Measurements from ENCODE around the gene TRIM31.

Gene TRIM31

DNA sequence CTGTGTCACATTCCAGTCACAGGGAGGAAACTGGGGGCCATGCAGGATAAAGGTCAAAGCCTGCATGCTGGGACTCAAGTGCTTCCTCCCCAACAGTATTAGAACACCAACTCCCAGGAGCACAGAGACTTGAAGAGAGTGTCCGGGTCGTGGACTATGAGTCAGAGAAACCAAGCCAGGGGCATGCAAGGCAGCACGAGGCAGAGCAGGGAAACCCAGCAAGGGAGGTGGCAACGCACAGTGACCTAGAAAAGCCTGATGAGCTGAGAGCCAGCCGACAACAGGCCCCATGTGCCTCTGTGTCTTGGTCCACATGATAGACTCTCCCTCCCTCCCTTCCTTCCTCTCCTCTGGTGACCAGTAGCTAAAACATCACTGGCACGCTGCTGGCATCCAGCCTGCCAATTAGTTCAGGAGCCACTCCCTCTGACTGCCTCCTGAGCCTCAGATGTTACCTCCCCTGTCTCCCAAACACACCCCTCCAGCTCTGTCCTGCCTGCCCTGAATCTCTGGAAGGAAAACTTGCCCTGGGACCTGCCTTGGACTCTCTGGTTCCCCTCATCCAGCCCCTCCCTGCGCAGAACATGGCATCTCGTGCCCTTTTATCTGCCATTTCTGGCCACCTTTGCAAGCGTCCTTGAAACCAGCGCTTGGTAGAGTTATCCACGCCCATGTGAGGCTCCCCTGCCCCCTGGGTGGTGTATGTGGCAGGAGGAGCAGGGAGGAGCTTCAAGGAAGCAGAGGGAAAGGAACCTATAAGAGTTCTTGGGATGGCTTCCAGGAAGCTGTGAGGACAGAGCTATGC lies 21.1 kb downstream of the TRIM31 start:
- Mint-ChIP-seq H3K4me3 (no peak overlapping the region), H3K9me3 (no peaks in the 10 kb centered on the region), H3K4me1 (no peaks in the 10 kb centered on the region), H3K27ac (no peak overlapping the region), H3K27me3 (peaks cover 49% of the 10 kb centered on the region), H3K36me3 (ENCODE audit: low read depth) (no peaks in the 10 kb centered on the region)
- ATAC-seq = no peak
- DNase-seq = no peak

DNA sequence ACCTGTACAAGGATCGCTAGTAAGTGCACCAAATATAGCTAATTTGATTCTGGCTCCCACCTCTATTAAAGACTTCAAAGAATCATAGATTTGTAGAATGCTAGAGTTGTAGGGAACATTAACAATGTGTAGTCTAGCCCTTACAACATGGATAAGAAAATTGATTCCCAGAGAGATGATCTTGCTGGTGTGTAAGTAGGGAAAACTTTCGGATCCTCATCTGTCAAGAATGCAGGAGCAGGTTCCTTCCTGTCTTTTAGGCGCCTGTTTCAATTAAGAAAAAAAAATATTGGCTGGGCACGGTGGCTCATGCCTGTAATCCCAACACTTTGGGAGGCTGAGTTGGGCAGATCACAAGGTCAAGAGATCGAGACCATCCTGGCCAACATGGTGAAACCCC lies 25.0 kb downstream of the TRIM31 start:
- Mint-ChIP-seq H3K27me3 (peaks cover 50% of the 10 kb centered on the region), H3K27ac (no peak overlapping the region), H3K4me3 (no peak overlapping the region), H3K36me3 (ENCODE audit: low read depth) (no peaks in the 10 kb centered on the region), H3K4me1 (no peaks in the 10 kb centered on the region), H3K9me3 (no peaks in the 10 kb centered on the region)
- ATAC-seq (no peak), DNase-seq (no peak)

DNA sequence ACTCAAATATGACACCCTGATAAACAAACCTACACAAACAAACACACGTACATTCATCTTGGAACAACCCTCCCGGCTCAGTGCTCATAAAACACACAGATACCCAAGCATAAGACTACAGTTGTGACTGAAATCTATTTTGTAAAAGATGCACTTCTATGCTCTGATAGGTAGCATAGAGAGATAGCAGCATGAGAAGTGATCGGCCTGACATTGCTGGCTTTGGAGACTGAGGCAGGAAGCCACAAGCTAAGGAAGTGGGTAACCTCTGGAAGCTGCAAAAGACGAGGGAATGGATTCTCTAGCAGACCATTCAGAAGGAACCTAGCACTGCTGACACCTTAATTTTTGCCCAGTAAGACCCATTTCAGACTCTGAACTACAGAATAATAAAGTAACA lies 35.7 kb downstream of the TRIM31 start:
- no peak for DNase-seq
- Mint-ChIP-seq H3K4me1 (peaks cover 26% of the 10 kb centered on the region), H3K9me3 (no peaks in the 10 kb centered on the region), H3K4me3 (no peak overlapping the region), H3K36me3 (ENCODE audit: low read depth) (no peaks in the 10 kb centered on the region), H3K27ac (no peak overlapping the region), H3K27me3 (peaks cover 60% of the 10 kb centered on the region)
- no peak for ATAC-seq

DNA sequence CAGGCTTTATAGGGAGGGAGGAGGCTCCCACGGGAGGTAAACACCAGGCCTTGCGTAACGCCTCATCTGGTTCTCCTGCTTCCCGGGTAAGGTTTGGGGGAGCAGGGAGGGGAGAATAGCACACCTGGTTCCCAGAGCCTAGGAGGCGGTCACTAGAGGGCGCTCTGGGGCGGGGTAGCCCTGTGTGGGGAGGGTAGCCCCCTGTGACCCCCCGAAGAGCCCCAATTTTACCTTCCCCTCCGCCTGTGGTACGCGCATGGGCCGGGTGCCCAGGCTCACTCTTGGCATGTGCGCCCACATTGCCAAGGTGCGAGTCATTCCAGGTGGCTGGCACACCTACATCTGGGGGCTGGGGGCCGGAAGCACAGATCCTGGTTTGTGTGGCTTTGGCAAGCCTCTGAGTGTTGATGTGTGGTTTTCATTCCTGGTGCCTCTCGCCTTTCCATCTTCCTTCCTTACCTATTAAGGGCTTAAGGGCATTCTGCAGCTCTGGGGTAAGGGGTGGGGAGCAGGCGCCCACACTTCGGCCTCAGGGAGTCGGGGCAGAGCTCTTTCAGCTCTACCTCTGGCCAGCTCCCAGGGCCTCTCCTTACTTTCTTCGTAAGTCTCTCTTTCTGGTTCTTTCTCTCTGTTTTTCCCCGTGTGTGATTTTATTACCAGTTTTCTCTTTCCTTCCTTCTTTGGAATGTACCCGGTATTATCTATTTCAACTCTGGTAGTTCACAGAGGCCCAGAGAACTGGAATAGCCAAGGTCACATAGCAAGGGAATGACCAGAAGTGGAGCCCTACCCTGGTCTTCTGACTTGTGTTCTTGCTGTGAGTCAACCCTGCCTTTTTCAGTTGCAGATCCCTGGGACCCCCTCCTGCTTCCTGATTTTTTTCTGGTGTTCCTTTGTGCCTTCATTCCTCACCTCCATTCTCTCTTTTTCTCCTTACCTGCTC lies 36.8 kb downstream of the TRIM31 start:
- Mint-ChIP-seq H3K27ac (no peak overlapping the region), H3K27me3 (peaks cover 68% of the 10 kb centered on the region), H3K9me3 (no peaks in the 10 kb centered on the region), H3K36me3 (ENCODE audit: low read depth) (no peaks in the 10 kb centered on the region), H3K4me3 (no peak overlapping the region), H3K4me1 (peaks cover 31% of the 10 kb centered on the region)
- no peak for DNase-seq
- no peak for ATAC-seq

DNA sequence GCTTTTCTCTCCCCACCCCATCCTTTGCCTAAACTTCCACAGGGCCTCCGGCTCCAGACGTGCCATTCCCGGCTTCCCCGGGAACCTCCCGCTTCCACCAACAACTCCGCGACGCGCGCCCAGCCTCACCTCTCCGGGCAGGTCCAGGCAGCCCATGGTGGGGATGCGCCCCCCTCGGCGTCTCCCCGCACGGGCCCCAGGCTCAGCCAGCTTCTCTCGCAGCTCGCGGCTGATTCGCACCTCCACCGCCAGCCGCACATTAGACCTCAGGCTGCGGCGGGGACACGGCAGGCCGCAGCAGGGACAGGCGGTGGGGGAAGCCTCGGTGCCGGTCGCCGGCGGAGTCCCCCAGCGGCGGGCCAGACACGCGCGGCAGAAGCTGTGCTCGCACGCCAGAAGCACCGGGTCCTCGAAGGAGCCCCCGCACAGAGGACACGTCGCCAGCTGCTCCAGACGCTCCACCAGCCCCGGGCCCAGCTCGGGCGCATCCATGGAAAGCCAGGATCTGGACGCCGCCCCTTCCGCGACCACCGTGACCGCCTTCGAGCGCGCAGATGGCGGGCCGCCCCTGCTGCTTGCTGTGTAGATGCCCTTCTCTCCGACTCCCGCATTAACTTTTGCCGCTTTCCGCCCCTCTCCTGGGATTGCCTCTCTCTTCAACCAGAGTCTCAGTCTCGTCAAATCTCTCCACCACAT lies 37.6 kb downstream of the TRIM31 start, which contains the start of gene RNF39:
Gene RNF39, minus strand, starts transcription at position 676 of the 696 bp plus-strand sequence. Its CDS starts 184 bp downstream, at position 492.
- H3K4me3 Mint-ChIP-seq = peak within 1 kb of the TSS; percentile 48
- no peak within 1 kb of the TSS for H3K27ac Mint-ChIP-seq
- H3K36me3 Mint-ChIP-seq (ENCODE audit: low read depth) = peaks cover 5% of the 10 kb centered on the region
- ATAC-seq (no peak), DNase-seq (no peak)
- no peaks in the 10 kb centered on the region for H3K9me3 Mint-ChIP-seq
- peaks cover 37% of the 10 kb centered on the region for H3K4me1 Mint-ChIP-seq
- H3K27me3 Mint-ChIP-seq = peaks cover 73% of the 10 kb centered on the region

DNA sequence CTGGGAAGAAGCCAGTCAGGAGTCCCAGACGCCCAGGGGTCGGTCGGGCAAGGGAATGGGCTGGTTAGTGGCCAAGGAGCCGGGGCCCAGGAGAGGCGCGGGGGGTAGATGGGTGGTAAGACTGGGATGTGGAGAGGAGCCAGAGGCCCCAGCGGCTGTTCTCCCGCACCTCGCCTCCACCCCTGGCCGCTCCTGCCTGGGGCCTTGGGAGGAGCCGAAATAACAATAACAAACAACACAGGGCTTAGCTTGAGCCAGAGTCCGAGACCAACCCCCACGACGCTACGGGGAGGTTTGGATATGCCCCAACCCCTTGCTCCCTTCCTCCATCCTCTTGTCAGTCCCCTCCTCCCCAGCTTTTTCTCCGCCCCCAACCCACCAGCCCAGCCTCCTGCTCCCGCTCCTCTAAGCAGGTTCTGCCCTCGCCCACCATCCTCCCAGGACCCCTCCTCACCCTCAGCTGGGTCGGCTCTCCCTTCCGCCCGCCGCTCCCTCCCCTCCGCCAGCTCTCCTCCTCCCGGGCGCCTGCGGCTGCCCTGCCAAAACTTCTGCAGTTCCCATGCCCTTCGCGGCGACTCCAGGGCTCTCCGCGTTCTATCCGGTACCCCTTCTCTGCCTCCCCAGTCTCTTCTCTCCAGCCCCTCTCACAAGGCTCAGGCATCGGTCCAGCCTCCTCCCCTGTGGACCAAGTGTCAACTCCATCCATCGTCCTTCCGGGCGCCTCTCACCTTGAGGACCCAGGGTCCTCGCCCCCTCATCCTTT lies 38.4 kb downstream of the TRIM31 start:
- ATAC-seq = no peak
- no peak for DNase-seq
- H3K36me3 Mint-ChIP-seq (ENCODE audit: low read depth) = peaks cover 12% of the 10 kb centered on the region
- H3K9me3 Mint-ChIP-seq = no peaks in the 10 kb centered on the region
- H3K4me1 Mint-ChIP-seq = peaks cover 39% of the 10 kb centered on the region
- no peak overlapping the region for H3K27ac Mint-ChIP-seq
- peaks cover 75% of the 10 kb centered on the region for H3K27me3 Mint-ChIP-seq
- H3K4me3 Mint-ChIP-seq = peak overlapping the region; percentile 48

DNA sequence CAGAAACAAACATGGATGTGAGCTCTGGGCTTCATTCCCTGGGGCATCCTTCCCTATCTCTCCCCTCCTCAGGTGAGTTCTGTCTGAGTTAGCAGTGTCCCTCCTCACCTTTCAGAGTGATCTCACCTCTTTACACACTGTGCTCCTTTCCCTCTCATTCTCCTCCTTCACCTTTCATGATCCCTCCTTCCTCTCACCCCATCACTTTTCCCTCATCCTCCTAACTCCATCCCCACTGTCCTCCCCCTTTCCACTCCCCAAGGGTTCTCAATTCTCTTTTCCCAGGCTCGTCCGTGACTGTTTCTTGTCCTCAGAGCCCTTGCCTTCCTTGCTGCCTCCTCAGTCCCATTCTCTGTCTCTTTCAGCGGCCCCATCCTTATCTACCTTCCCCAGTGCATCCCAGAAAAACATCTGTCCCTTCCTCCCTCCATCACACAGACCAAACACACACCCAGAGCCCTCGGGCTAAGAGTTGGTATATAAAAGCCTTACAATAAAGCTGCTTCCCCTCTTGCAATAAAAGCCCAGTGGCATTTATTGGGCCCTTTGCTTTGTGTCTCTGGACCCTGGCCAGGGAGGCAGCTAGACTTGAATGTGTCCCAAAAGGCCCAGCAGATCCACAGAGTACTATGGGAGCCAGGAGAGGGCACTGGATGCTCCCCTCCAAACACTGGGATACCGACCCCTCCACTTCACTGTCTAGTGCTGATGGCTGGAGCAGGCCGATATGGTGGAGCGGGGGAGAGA lies 39.2 kb downstream of the TRIM31 start:
- ATAC-seq (no peak), DNase-seq (no peak)
- Mint-ChIP-seq H3K27ac (no peak overlapping the region), H3K4me3 (no peak overlapping the region), H3K36me3 (ENCODE audit: low read depth) (peaks cover 16% of the 10 kb centered on the region), H3K27me3 (peaks cover 73% of the 10 kb centered on the region), H3K4me1 (peaks cover 39% of the 10 kb centered on the region), H3K9me3 (no peaks in the 10 kb centered on the region)

DNA sequence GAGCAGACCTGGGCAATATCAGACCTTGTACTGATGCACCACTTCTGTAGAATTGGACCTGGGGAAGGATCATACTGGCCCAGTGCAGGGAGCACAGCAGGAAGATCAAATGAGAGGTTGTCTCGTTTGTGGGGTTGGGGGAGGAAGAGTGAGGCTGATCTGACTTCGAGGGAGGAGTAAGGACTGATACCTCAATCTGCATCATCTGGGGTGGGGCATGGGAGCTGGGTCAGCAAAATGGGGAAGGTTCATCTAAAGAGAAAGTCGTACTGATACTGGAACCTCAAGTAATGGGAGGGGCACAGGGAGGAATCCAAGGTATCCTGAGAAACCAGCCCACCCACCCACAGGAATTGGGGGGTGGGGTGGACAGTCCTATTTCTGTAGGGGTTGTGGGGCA lies 41.0 kb downstream of the TRIM31 start:
- H3K27ac Mint-ChIP-seq = no peak overlapping the region
- DNase-seq (no peak), ATAC-seq (no peak)
- H3K4me1 Mint-ChIP-seq = peaks cover 48% of the 10 kb centered on the region
- no peaks in the 10 kb centered on the region for H3K9me3 Mint-ChIP-seq
- peaks cover 61% of the 10 kb centered on the region for H3K27me3 Mint-ChIP-seq
- peaks cover 25% of the 10 kb centered on the region for H3K36me3 Mint-ChIP-seq (ENCODE audit: low read depth)
- no peak overlapping the region for H3K4me3 Mint-ChIP-seq

DNA sequence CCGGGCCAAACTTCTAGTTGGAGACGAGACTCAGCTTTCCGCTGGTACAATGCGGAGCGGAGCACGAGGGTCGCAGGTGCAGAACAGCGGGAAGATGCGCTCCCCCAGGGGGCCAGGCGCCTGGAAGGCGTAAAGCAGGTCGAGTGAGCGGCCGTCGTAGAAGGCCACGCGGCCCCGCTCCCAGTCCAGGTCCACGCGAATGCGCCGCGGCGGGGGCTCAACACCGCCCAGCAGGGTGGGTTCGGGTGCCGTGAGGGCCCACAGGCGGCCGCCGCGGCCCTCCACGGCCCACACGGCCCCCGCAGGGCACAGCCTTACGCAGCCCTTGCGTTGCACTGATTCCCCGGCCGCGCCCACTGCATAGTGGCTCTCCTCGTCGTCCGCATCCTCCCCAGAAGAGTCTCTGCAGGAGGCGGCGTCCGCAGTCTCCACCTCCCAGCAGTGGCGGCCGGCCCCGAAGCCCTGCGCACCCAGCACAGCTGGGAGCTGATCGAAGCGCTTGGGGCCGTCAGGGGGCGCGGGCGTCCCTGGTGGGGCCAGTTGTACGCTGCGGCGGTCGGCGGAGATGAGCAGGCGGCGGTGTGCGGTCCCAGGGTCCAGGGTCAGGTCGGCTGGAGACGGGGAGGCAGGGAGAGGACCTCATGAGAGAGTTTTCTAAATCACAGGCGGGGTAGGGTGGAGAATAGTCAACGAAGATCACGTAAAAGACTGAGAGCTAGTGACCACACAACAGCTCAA lies 41.6 kb downstream of the TRIM31 start:
- H3K27me3 Mint-ChIP-seq = peaks cover 55% of the 10 kb centered on the region
- peaks cover 26% of the 10 kb centered on the region for H3K36me3 Mint-ChIP-seq (ENCODE audit: low read depth)
- DNase-seq = peak; percentile 25
- H3K9me3 Mint-ChIP-seq = no peaks in the 10 kb centered on the region
- no peak for ATAC-seq
- H3K4me3 Mint-ChIP-seq = no peak overlapping the region
- peaks cover 47% of the 10 kb centered on the region for H3K4me1 Mint-ChIP-seq
- H3K27ac Mint-ChIP-seq = no peak overlapping the region

DNA sequence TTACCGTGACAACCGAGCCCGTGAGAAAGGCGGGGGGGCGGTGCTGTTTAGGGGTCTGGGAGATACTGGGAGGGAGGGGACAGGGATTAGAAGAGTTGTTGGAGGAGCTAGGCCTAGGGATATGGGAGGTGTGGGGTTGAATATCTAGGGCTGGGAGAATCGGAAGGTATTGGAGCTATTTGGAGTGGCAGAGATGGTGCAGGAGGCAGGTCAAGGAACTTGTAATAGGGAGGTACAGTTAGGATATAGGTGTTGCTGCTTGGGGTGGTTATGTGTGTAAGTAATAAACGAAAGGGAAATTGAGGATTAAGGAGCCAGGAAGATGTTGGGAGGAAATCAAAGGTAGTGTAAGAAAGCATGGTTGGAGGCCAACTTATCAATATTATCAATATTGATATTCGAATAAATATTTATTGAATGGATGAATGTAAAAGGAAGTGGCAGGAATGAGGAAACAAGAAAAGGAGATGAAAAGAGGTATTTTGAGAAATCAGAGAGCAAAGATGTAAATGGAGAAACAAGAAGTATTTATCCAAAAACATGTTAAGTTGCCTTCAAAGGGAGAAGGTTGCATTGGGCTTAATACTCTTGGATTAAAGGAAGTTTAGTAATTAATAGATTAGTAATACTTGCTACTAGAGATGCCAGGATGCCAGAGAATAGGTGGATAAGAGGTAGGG lies 45.3 kb downstream of the TRIM31 start:
- DNase-seq = no peak
- ATAC-seq = no peak
- H3K4me3 Mint-ChIP-seq = peak overlapping the region; percentile 95
- peaks cover 21% of the 10 kb centered on the region for H3K27me3 Mint-ChIP-seq
- H3K4me1 Mint-ChIP-seq = peaks cover 51% of the 10 kb centered on the region
- peaks cover 7% of the 10 kb centered on the region for H3K9me3 Mint-ChIP-seq
- H3K27ac Mint-ChIP-seq = peak overlapping the region; percentile 94
- H3K36me3 Mint-ChIP-seq (ENCODE audit: low read depth) = peaks cover 47% of the 10 kb centered on the region

DNA sequence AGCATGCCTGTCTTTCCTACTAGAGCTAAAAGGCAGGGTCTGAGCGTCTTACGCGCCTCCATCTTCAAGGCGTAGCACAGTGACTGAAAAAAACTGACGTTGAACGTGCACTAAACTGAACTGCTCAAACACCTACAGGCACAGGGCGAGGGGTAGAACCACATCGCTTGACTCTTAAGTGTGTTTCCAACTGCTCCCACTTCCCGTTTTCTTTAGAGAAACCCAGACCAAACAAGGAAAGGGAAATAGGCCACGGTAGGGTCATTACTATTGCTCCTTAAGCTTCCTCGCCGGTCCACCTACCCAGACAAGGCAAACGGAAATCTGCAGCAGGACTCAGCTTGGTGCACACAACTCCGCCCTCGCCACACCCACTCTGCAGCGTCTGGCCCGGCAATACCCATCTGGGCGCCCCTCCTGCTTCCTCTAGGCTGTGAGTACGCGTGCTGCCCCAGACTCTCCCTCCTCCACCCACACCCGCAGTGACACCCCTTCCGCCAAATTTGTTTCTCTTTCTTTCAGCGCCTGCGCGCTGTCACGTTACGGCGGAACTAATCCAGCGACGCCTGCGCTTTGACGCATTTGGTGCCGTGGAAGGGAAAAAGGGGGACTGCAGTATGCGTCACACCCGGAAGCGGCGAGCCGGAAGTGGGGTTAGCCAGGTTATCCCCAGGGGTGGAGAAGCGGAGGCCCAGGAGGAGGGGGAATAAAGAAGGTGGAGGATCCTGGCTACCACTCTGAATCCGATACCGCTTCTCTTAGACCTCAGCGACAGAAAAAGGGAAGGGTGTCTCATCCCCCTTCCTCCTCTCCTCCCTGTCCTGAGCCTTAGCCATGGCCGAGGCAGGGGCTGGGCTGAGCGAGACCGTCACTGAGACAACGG lies 46.1 kb downstream of the TRIM31 start, which contains the start of gene PPP1R11:
Gene PPP1R11, plus strand, starts transcription at position 622 of the 883 bp plus-strand sequence. Its CDS starts 213 bp downstream, at position 835.
- Mint-ChIP-seq H3K4me3 (peak within 1 kb of the TSS; percentile 95), H3K36me3 (ENCODE audit: low read depth) (peaks cover 52% of the 10 kb centered on the region)

More for the DNA sequence above, 46.1 kb downstream of the TRIM31 start, which contains the start of gene PPP1R11:
- H3K27ac Mint-ChIP-seq = peak within 1 kb of the TSS; percentile 94
- peaks cover 7% of the 10 kb centered on the region for H3K9me3 Mint-ChIP-seq
- H3K27me3 Mint-ChIP-seq = peaks cover 13% of the 10 kb centered on the region
- H3K4me1 Mint-ChIP-seq = peaks cover 54% of the 10 kb centered on the region
- peak; percentile 99 for ATAC-seq
- peak; percentile 98 for DNase-seq
